NCI-H1694 treated with DMSO at 0.1 percent for 48 hours (cell line): ENCODE measurements around the gene RPL41.

Source experiments
- DNase-seq: peaks from one replicate; lab custom pipeline; 2025; lab: John Stamatoyannopoulos, UW

RPL41 gene

DNA sequence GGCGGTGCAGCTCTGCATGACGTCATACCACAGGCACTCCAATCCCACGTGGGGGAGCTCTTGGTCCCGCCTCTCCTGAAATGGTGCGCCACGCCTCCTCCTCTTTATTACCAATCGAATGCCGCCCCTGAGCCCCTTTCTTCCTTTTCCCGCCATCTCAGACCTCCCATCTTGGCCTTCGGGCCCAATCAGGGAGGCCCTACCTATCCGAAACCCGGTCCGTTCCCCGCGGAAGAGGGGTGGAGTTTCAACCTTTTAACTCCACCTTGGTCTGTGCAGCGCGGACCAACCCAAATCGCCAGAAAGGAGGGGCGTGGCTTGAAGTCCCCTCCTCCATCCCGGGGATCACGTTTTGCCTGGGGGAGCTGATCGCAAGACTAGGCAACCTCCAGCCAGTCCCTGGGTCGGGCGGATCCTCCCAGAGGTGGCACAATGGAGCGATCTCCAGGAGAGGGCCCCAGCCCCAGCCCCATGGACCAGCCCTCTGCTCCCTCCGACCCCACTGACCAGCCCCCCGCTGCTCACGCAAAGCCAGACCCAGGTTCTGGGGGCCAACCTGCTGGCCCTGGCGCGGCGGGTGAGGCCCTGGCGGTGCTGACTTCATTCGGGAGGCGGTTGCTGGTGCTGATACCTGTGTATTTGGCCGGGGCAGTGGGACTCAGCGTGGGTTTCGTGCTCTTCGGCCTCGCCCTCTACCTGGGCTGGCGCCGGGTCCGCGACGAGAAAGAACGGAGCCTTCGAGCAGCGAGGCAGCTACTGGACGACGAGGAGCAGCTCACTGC lies 11.6 kb downstream of the RPL41 start, which contains the start of gene ESYT1:
Gene ESYT1, plus strand, starts transcription at position 380 of the 782 bp plus-strand sequence. Its CDS starts 53 bp downstream, at position 433.
- peak; percentile 97 for DNase-seq

DNA sequence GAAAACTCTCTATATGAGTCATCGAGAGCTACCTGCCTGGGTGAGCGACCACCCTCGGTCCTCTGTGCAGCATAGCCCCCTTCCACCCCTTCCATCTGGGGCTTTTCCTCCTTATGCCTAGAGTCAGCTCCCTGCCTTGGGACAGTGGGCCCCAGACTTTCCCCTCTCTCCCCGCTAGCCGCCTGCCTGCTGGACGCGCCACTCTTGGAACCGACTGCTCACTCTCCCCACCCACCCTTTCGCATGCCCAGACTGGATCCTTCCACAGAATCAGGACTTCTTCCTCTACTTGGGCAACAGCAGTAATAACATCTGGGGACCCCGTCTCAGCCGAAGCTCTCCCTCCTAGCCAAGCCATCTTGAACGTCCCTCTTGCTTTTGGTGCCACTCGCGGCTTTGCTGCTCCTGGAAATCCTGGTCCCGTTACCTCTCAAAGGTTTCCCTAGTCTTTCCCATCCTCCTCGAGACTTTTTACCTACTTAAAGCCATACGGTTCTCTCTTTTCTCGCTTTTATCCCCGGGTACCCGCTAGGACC lies 12.3 kb downstream of the RPL41 start:
- DNase-seq, result no peak

DNA sequence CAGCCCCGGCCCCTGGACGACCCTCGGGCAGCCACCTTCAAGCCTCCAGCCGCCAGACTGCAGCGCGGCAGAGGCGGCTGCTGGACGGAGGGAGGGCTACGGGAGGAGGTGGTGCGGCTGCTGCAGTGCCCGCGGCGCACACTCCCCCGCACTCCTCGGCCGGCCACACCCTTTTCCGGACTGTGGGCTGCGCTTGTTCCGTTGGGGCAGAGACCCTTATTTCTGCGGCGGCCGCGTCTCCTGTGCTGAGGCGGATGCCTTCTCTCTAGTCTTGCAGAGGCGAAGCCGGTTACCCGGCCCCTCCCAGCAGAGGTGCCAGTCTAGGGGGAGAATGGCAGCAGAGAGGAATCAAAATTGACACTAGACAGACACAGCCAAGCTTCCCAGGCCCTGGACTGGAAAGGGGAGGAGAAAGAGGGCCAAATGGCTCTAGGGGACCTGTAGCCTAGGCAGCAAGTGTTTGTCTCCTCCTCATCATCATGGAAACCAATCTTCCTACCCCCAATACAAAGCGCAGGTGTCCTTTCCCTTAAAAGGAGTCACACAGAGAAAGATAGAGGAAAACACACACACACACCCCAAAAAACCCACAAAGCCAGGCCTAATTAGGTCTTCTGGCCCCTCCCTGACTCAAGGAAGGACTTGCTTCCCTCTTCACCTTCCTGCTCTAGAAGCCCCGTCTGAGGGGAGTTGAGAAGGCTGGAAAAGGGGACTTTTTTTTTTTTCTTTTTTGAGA lies 12.9 kb downstream of the RPL41 start:
- no peak for DNase-seq

DNA sequence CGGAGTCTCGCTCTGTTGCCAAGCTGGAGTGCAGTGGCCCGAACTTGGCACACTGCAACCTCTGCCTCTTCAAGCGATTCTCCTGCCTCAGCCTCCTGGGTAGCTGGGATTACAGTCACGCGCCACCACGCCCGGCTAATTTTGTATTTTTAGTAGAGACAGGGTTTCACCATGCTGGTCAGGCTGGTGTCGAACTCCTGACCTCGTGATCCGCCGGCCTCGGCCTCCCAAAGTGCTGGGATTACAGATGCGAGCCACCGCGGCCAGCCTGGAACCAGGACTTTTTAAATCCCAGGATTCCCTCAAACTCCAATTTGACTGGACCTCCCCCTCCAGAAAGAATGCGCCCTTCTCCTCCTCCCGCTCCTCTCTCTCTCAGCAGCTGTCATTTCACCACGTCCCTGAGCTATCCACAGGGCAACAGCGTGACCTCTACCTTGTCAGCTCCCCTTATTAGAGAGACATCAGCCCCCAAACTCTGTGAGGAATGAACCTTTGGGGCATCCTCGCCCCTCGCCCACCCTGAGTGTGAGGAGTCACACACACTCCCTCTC lies 13.6 kb downstream of the RPL41 start:
- DNase-seq, result no peak

DNA sequence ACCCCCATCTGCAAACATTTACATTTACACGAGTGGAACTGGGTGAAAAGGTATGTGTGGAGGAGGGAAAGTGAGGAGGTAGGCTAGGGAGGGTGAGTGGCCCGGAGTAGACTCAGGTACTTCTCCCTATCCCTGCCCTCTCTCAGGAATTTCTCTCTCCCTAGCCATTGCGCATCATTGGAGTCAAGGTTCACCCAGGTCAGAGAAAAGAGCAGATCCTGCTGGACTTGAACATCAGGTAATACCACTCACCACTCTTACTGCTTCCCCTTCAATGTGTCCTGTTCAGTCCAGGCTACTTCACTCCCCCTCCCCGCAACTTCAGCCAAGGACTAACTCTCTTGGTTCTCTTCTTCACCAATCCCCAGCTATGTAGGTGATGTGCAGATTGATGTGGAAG lies 14.4 kb downstream of the RPL41 start:
- DNase-seq, result no peak

DNA sequence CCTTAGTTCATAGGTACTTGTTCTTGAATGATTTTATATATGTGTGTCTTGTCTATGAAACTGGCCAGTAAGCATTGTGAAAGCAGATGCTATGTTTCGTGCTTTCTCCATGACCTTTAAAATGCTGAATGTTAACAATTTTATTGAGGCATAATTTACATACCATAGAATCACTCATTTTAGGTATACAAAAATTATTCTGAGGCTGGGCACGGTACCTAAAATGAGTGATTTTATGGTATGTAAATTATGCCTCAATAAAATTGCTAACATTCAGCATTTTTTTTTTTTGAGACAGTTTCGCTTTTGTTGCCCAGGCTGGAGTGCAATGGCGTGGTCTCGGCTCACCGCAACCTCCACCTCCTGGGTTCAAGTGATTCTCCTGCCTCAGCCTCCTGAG lies 18.5 kb downstream of the RPL41 start:
- no peak for DNase-seq

DNA sequence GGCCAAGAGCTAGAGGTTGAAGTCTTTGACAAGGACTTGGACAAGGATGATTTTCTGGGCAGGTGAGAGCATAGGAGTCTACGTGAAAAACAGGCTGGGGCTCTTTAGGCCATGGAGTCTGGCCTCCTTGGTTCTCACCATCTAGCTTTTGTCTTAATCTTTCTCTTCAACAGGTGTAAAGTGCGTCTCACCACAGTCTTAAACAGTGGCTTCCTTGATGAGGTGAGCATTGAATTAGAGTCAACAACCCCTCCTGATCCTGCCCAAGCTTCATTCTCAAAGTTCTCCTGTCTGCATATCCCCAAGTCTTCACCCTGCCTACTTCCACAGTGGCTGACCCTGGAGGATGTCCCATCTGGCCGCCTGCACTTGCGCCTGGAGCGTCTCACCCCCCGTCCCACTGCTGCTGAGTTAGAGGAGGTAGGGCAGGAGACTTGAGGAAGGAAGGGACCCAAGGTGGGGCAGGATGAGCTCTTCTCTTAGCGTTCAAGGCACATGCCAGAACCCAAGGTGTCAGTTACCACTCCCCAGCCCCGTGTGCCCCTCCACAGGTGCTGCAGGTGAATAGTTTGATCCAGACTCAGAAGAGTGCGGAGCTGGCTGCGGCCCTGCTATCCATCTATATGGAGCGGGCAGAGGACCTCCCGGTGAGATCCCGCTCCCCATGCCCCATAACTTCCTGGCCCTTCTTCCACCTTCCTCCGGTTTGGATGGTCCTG lies 21.6 kb downstream of the RPL41 start:
- DNase-seq, result no peak

DNA sequence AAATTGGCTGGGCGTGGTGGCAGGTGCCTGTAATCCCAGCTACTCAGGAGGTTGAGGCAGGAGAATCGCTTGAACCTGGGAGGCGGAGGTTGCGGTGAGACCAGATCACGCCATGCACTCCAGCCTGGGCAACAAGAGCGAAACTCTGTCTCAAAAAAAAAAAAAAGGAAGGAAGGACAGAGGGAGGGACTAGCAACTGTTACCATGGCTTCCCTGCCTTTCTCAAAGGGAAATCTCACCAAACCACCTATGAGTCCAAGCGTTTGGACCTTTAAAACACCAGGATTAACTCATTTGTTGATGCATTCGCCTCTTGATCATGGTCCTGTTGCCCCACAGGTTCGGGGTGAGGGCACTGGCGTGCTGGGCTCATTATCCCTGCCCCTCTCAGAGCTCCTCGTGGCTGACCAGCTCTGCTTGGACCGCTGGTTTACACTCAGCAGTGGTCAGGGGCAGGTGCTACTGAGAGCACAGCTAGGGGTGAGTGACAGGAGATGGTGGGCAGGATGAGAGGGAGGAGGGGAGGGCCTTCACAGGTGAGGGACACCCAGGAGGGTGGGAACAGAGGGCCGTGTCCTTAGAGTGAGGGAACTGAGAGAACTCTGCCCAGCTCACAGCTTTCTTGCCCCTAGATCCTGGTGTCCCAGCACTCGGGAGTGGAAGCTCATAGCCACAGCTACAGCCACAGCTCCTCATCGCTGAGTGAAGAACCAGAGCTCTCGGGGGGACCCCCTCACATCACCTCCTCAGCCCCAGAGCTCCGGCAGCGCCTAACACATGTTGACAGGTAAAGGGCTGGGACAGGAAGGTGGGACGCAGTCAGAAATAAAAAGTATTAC lies 25.7 kb downstream of the RPL41 start:
- no peak for DNase-seq

DNA sequence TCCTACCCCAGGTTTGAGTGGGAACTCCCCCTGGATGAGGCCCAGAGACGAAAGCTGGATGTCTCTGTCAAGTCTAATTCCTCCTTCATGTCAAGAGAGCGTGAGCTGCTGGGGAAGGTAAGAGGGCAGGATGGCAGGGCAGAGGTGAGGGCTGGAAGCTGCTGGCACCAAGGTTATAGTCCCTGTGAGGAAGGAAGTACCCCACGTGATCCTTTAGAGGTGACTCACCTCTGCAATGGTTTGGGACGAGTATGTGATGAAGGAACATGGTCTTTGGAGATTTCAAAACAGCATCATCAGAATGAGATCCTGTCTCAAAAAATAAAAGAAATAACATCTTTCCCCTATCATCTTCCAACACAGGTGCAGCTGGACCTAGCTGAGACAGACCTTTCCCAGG lies 26.8 kb downstream of the RPL41 start:
- DNase-seq, result no peak

DNA sequence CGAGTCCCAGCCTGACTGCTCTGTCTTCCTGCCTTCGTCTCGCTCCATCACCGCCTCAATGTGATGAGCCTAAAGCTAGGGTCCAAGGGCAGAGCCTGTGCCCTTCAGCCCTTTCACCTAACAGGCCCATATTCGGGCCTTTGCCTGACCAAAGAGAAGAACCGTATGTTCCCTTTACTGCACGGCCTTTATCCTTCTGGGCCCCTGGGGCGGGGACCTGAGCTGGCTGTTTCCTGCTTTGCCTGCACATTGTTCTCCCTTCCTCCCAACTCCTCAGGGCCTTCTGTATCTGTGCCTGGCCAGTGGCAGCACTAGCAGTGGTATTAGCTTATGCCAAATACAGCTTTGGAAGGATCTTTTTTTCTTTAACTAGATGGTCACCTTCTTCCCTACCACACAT lies 27.4 kb downstream of the RPL41 start:
- no peak for DNase-seq

DNA sequence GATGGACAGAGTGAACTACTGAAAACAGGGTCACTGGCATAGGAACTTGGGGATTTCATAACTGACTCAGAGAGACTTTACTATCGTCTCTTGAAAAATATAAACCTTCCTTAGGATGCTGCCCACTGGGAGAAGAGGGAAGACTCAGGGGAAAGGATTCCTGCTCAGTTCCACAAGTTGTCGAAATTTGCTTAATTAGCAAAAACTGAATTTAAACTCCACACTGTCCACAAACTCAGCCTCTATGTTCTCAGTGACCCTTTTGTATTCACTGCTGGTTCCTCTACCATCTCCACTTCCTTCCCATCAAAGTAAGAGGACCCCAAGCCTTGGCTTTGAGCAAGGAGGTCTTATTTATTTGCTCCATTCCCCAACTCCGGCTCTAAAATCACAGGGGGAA lies 28.8 kb downstream of the RPL41 start:
- no peak for DNase-seq

DNA sequence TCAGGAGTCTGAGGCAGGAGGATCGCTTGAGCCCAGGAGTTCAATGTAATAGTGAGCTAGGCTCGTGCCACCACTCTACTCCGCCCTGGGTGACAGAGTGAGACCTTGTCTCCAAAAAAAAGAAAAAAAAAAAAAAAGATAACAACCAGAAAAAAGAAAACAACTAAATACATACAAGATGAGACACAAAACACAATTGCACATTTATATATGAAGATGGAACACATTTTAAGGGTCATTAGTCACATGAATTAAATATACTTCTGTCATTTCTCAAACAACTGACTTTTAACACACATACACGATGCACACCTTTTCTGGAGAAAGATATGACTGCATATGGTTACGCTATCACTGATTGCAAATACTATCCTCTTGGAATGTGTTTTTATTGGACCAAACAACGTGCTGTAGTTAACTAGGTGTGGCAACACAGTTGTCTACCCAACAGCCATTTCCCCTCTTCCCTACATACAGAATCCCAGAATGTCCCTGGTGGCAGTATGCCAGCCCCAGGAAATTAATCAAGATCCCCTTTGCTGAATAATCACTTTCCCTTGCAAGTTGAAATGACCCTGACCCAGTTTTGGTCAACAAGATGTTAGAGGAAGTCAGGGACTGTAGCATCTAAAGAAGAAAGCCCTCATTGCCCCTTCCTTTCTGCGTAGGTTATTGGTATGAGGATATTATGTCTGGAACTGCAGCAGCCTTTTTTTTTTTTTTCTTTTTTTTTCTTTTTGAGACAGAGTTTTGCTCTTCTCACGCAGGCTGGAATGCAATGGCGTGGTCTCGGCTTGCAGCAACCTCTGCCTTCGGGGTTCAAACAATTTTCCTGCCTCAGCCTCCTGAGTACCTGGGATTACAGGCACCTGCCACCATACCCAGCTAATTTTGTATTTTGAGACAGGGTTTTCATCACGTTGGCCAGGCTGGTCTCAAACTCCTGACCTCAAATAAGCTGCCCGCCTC lies 30.3 kb downstream of the RPL41 start:
- no peak for DNase-seq

DNA sequence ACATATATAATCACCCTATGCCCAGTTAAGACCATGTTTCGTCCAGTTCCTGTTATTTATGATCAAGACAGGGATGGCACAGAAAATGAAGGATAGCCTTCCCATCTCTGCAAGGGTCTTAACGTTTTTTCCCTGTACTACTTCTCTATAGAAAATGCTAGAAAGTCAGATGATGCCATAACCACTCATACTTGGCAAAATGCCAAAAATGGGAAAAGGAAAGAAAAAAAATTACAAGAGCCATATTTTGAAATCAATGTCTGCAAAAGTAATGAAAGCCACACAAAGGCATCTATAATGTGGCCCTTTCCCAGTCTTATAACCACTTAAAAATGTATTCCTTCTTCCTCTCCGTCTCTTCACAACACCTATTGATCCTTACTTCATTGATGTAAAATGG lies 34.1 kb downstream of the RPL41 start:
- DNase-seq, result no peak

DNA sequence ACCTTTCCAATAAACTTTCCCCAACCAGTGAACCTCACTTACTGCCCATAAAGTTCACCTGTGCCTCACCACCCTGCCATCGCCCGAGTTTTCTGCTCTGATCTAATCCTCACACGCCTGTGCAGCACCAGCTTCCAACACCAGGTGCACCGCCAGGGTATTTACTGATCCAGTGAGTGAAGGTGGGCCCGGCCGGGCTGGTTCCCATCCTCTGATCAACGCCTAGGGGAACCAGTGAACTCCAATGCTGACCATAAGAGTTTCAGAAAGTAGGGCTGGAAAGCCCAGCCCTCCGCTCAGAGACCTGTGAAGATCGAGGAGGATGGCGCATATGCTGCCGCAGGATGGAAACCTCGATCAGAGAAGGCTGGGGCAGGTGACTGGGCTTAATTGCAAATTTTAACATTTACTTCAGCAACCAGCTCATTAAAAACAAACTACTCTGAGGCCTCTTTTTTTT lies 35.3 kb downstream of the RPL41 start:
- peak; percentile 26 for DNase-seq

DNA sequence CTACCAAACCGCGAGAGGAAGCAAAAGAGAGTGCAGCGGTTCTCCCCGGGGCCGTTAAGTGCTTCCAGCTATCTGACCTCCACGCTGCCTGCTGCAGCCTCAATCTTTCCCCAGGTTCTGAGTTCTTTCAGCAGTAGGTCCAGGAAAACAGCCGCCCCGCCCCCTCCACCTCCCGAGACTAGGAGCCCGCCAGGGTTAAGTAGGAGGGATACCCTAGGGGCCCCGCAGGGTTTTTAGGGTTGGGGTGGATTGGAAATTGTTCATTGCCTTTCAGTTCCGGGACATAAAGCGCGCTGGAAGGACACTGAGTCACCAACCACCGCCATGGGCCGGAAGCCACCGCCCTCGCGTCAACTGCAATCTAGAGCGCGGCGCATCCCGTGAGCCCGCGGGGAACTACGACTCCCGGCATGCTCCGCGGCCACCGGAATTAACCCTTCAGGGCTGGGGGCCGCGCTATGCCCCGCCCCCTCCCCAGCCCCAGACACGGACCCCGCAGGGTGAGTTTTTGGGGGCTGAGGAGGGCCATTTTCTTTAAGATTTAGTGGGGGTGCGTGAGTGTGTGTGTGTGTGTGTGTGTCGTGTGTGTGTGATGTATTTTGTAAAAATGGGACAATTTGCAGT lies 35.8 kb downstream of the RPL41 start, which contains the start of gene MYL6B:
Gene MYL6B, plus strand, starts transcription at position 456 of the 624 bp plus-strand sequence. CDS start 1,332 bp downstream, outside the sequence.
- DNase-seq, result peak; percentile 71

DNA sequence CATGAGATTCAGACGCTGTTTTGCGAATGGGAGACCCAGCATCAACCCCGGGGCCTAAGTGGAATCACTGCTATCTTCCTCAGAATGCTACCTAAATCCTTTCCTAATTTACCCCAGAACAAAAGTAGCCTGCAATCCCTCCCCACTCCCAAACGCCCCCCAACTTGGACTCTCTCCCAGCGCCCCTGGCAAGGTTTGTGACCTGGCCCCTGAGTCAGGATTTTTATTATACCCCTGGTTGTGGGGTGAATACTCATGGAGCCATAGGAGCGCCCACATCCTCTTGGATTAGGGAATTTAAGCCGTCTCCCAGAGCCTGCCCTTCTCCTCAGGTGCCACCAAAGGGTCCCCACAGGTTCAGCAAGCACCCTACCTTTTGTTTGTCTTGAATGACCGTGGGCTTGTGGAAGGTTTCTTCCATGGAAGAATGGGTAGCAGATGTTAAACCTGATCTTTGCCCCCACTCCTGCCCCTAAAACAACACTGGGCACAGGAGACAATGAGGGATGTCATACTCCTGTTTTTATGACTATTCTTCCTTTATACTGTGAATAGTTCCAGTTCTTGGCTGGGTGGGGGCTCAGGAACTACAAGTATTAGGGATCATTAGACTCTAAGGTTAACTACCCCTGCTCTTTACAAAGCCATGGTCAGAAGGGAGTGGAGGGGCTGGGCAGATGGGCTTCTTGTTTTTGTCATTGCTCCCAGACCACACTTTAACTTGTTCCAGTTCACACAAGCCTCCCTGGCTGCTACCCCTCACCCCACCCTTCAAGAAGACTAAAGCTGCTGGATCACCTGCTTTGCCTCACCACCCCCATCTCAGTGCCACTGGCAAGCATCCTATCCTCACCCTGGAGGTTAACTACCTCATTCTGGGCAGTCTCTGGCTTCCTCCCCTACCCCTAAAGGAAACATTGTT lies 36.6 kb downstream of the RPL41 start:
- DNase-seq, result no peak

DNA sequence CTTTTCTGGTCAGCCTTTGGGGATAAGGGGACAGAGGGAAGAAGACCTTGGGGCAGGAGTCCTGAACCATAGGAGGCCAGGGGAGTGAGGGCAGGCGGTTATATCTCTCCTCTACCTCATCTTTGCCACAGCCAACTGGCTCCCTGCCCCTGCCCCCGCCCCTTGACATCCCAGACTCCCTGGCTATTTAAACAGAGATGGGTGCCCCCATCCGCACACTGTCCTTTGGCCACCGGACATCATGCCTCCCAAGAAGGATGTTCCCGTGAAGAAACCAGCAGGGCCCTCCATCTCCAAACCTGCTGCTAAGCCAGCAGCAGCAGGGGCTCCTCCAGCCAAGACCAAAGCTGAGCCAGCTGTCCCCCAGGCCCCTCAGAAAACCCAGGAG lies 37.2 kb downstream of the RPL41 start:
- no peak for DNase-seq

DNA sequence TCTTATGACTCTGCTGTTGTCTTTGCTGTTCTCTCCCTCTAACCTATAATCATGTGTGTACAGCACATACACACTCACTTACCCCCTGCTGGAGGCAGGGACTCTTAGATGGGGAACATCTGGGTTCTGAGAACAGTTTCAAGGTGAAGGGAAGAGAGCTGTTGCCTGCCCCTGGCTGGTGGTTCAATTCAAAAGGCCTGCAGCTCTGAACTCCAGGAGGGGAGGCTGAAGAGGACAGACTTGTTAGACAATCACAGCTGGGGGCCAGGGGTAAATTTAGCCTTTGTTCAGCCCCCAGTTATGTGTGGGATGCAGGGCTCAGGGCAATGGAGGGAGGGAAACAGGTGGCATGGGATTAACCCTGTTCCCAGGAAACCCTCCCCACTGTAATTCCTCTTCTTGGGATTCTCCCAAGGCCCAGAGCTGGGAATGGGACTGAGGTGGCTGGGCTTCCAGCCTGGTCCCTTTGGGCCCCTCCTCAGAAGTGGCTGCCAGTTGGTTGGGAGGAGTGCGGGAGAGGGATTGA lies 37.9 kb downstream of the RPL41 start:
- no peak for DNase-seq
